AG04450 (cell line): Measurements from ENCODE around the gene DTL. TPM values are rescaled to one million over a fixed set of nuclear protein-coding genes. Genes with fewer than 3 reads are reported as not detected.

Experiments used
- CTCF ChIA-PET: fragments of 300-600, 350-600 bp; formaldehyde crosslinking; extraction: SDS; loops from one replicate; lab custom pipeline; 2022; ENCODE audit warnings: antibody characterized with exemption, inconsistent platforms; lab: Charles Lee
- POLR2A ChIA-PET: fragments of 350-600 bp; formaldehyde crosslinking; extraction: SDS; loops from one replicate; lab custom pipeline; 2021; ENCODE audit warnings: antibody characterized with exemption, inconsistent platforms; lab: Yijun Ruan, JAX
- DNase-seq: peaks from one replicate; pipeline ENCODE4 v3.0.0-alpha.2; 2011; ENCODE audit warnings: low read depth, low spot score
- H3K27ac ChIP-seq: one replicate; pipeline ENCODE4 v1.5.1; 2012; ENCODE audit warnings: low read depth, low read length, control low read depth
- H3K27me3 ChIP-seq: one replicate; pipeline ENCODE4 v1.6.0; 2012; ENCODE audit warnings: low read length; ENCODE audit not compliant: control insufficient read depth, insufficient read depth
- H3K4me3 ChIP-seq: 2 replicates; pipeline ENCODE4 v1.5.1; 2011; ENCODE audit warnings: mild to moderate bottlenecking, low read depth, low read length, control low read depth
- H3K9me3 ChIP-seq: 2 replicates; pipeline ENCODE4 v1.5.1; 2012; ENCODE audit warnings: low read length; ENCODE audit not compliant: control insufficient read depth, insufficient read depth
- polyA plus RNA-seq: library from polyadenylated mRNA; depleted of rRNA; stranded (reverse); fragments of >200 nt; gene quantifications from 2 replicates; pipeline ENCODE4 v1.2.3, GENCODE V29; 2011
- TF ChIP-seq, protein P1 (sequence below): IDR thresholded peaks from 2 replicates; pipeline ENCODE4 v1.5.1; 2011; ENCODE audit warnings: low read depth, low read length, control low read depth, inconsistent platforms

DTL gene
- polyA plus RNA-seq, 1 experiment = 6.0 TPM

DNA sequence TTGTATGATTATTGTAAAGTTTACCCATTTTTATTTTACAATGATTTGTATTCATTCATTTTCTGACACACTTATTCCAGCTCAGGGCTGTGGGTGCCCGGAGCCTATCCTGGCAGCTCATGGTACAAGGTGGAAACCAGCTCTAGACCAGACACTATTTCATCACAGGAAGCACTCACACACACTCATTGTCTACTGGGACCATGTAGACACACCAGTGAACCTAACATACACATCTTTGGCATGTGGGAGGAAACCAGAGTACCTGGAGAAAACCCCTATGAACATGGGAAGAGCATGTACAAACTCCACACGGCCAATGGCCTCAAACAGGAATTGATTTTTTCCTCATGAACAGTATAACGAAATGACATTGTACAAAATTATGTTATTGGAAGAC lies 2.4 kb downstream of the DTL start:
- POLR2A ChIA-PET = no interaction called here
- Histone ChIP-seq H3K4me3 (no peak overlapping the region), H3K9me3 (no peaks in the 10 kb centered on the region), H3K27ac (no peak overlapping the region), H3K27me3 (no peaks in the 10 kb centered on the region)
- no peak for DNase-seq
- CTCF ChIA-PET = interaction anchor here (0.7 to 7.4 kb wide), 3 partner anchors 13 to 357 kb away, joined by 3 to 304 read pairs (median 3); no protein-coding TSS in a partner anchor
- TF ChIP-seq, protein P1, sequence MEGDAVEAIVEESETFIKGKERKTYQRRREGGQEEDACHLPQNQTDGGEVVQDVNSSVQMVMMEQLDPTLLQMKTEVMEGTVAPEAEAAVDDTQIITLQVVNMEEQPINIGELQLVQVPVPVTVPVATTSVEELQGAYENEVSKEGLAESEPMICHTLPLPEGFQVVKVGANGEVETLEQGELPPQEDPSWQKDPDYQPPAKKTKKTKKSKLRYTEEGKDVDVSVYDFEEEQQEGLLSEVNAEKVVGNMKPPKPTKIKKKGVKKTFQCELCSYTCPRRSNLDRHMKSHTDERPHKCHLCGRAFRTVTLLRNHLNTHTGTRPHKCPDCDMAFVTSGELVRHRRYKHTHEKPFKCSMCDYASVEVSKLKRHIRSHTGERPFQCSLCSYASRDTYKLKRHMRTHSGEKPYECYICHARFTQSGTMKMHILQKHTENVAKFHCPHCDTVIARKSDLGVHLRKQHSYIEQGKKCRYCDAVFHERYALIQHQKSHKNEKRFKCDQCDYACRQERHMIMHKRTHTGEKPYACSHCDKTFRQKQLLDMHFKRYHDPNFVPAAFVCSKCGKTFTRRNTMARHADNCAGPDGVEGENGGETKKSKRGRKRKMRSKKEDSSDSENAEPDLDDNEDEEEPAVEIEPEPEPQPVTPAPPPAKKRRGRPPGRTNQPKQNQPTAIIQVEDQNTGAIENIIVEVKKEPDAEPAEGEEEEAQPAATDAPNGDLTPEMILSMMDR = no peak

DNA sequence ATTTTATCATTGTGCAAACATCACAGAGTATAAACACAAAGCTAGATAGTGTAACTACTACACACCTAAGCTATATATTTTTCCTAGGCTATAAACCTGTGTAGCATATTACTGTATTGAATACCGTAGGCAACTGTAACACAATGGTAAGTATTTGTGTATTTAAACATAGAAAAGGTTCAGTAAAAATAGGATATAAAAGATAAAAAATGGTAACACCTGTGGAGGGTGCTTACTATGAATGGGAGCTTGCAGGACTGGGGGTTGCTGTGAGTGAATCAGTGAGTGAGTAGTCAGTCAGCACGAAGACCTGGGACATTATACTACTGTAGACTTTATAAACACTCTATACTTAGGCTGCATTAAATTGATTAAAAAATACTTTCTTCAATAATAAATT lies 4.1 kb downstream of the DTL start:
- Histone ChIP-seq H3K9me3 (no peaks in the 10 kb centered on the region), H3K27ac (no peak overlapping the region), H3K27me3 (no peaks in the 10 kb centered on the region), H3K4me3 (no peak overlapping the region)
- TF ChIP-seq, protein P1 = no peak
- CTCF ChIA-PET = interaction anchor here (1.2 to 2.4 kb wide), 5 partner anchors 24 to 416 kb away, joined by 3 to 12 read pairs (median 9); no protein-coding TSS in a partner anchor
- no peak for DNase-seq
- POLR2A ChIA-PET = no interaction called here

DNA sequence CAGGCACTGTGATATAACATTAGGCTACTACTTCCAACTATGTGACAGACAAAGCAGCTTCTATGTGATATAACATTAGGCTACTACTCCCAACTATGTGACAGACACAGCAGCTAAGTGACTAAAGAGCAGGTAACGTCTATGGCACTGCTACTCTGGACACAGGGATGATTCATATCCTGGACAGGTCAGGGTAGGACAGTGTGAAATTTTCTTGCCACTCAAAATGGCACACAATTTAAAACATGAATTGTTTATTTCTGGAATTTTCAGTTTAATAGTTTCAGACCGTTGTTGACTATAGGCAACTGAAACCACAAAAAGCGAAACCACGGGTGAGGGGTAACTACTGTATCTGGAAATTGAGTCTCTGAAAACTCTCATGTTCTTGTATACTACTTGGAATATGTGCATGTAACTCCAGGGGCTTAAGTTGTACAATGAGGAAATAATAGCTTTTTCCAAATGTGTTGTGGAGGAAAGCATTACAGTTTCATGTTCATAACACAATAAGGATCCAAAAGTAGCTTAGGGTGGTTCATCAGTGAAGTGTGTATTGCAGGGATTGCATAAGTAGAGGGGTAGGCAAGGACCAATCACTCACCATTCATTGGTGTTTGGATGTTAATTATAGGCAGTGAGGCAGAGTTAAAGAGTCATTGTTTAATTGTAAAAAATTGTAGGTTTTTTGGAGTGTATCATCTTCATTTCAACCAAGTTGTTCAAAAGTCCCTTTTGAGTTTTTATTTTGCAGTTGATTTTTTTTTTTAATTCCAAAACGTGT lies 5.3 kb downstream of the DTL start:
- TF ChIP-seq, protein P1 = no peak
- DNase-seq = no peak
- POLR2A ChIA-PET = no interaction called here
- no peaks in the 10 kb centered on the region for H3K9me3 ChIP-seq
- no peak overlapping the region for H3K27ac ChIP-seq
- H3K4me3 ChIP-seq = no peak overlapping the region
- H3K27me3 ChIP-seq = no peaks in the 10 kb centered on the region
- CTCF ChIA-PET = interaction anchor here (1.0 to 2.4 kb wide), 6 partner anchors 9 to 415 kb away, joined by 3 to 12 read pairs (median 7); no protein-coding TSS in a partner anchor

DNA sequence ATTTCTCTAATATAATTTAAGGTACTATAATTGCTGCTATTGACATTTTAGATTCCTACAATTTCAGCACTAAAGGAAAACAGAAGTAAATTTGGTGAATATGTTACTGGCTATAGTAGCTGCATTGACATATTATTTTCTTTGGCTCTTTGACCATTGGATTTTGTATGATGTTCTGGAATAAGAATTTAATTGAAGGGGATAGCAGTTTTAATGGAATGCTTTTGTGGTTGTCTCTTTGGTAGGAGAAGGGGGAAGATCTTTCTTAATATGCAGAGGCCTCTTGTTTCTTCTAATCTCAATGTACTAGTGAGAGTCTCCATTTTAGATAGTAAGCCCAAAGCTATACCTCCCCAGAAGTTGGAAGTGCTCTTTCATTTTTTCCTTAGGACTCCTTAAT lies 6.9 kb downstream of the DTL start:
- Histone ChIP-seq H3K4me3 (no peak overlapping the region), H3K27ac (no peak overlapping the region), H3K9me3 (no peaks in the 10 kb centered on the region), H3K27me3 (no peaks in the 10 kb centered on the region)
- no peak for DNase-seq
- ChIA-PET CTCF (interaction anchor here (1.0 kb wide), 1 partner anchor 413 kb away, joined by 3 read pairs; no protein-coding TSS in a partner anchor), POLR2A (no interaction called here)
- TF ChIP-seq, protein P1 = no peak

DNA sequence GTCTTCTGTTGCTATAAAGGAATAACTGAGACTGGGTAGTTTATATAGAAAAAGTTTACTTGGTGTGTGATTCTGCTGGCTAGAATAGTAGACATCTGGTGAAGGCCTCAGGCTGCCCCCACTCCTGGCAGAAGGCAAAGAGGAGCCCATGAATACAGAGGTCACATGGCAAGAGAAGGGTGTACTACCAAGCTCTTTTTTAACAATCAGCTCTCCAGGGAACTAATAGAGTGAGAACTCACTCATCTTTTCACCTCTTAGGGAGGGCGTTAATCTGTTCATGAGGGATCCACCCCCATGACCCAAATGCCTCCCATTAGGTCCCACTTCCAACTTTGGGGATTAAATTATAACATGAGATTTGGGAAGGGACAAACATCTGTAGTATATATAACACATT lies 9.3 kb downstream of the DTL start:
- POLR2A ChIA-PET = no interaction called here
- no peaks in the 10 kb centered on the region for H3K27me3 ChIP-seq
- DNase-seq = no peak
- H3K9me3 ChIP-seq = no peaks in the 10 kb centered on the region
- H3K27ac ChIP-seq = no peak overlapping the region
- TF ChIP-seq, protein P1 = no peak
- H3K4me3 ChIP-seq = no peak overlapping the region
- CTCF ChIA-PET = interaction anchor here (2.1 to 7.9 kb wide), 2 partner anchors 10 to 411 kb away, joined by 6 to 111 read pairs; partner anchors contain the start of genes DTL and INTS7
